Astrocyte (in vitro differentiated cells and primary cell): Measurements from ENCODE around the gene MRI1.

ENCODE experiments used
- EZH2 ChIP-seq: IDR thresholded peaks from 2 replicates; pipeline ENCODE4 v1.6.1; 2012; ENCODE audit warnings: mild to moderate bottlenecking, low read length, inconsistent platforms; ENCODE audit not compliant: insufficient read depth
- TF ChIP-seq, protein P1 (sequence below): IDR thresholded peaks from 2 replicates; pipeline ENCODE4 v1.5.1; 2011; ENCODE audit warnings: low read depth, mild to moderate bottlenecking, inconsistent platforms, low read length, moderate library complexity; ENCODE audit not compliant: insufficient read depth

DNA sequence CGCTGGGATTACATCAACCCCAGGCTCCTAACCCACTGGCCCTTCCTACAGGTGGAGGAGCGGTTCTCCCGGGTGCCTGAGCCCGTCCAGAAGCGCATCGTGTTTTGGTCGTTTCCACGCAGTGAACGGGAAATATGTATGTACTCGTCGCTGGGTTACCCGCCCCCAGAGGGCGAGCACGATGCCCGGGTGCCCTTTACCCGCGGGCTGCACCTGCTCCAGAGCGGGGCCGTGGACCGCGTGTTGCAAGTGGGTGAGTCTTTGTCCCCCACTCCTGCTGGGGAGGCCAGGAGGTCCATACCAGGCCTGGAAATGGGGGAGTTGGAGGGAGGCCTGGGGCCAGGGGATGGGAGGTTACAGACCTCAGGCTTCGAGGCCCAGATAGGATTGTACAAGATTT lies 35.3 kb downstream of the MRI1 start:
- TF ChIP-seq, protein P1, sequence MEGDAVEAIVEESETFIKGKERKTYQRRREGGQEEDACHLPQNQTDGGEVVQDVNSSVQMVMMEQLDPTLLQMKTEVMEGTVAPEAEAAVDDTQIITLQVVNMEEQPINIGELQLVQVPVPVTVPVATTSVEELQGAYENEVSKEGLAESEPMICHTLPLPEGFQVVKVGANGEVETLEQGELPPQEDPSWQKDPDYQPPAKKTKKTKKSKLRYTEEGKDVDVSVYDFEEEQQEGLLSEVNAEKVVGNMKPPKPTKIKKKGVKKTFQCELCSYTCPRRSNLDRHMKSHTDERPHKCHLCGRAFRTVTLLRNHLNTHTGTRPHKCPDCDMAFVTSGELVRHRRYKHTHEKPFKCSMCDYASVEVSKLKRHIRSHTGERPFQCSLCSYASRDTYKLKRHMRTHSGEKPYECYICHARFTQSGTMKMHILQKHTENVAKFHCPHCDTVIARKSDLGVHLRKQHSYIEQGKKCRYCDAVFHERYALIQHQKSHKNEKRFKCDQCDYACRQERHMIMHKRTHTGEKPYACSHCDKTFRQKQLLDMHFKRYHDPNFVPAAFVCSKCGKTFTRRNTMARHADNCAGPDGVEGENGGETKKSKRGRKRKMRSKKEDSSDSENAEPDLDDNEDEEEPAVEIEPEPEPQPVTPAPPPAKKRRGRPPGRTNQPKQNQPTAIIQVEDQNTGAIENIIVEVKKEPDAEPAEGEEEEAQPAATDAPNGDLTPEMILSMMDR: no peak
- no peak for TF ChIP-seq EZH2
